CD4-positive, alpha-beta T cell treated with Interleukin-12 subunit alpha and Interleukin-12 subunit beta, for 1 hour (primary cell): ENCODE results near the gene DNAJC19.
"Not testable (repeated sequence)": the region's sequence is repeated elsewhere in the genome, so short reads cannot be mapped to it uniquely, and the experiment has no call there.

Source experiments
- DNase-seq: peaks from one replicate; pipeline ENCODE4 v3.0.0-alpha.2; 2020

Gene DNAJC19

GRCh38 chr3:180989291-180990163 is at the start of gene DNAJC19:
Gene DNAJC19 (minus strand): TSS chr3:180989736. CDS start chr3:180989602, 134 bp downstream.
- DNase-seq, result peak; percentile 93

DNA sequence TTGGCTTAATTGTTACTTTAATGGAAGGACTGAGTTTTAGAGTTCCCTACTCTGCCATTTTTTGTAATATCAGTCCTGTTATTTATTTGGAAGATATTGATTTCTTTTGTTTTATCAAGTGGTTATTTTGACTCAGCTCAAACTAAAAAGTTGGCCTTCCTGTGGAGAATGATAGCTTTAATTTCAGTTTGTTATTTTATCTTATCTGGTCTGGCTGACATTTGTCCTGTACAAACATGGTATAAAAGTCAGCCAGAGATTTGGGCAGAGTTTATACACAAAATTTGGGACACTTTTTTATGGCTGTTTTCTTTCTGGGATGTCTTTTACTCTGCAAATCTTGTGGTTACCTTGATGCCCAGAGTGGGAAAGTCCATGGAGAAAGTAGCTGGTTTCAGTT is 41.4 kb upstream of the DNAJC19 start:
- DNase-seq, result no peak

DNA sequence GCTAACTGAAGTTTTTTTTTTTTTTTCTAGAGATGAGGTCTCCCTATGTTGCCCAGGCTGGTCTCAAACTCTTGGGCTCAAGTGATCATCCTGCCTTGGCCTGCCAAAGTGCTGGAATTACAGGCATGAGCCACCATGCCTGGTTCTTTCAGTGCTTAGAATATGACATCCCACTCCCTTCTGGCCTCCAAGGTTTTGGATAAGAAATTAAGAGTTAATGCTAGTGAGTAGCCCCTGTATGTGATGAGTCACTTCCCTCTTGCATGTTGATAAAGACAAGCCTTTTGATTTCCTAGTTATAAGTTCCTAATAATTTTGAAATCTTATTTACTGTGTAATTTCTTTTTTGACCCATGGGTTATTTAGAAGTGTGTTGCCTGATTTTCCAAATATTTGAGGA is 35.7 kb upstream of the DNAJC19 start:
- DNase-seq, result no peak

DNA sequence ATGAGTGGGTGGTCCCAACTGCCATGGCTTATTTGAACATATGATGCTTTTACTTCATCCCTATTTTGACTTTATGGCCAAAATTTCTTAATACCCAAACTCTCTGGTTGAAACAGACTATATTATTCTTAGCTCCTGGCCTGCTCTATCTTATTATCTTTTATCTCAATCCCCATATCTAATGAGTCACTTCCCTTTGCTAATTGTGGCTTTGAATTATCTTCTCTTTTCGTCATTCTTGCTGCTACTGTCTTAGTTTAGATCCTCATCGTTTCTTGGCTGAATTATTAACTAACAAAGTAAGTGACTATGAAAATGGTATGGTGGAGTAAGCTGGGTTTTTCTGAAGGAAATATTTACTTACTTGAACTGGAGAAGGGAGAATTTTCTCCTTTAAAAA is 28.2 kb upstream of the DNAJC19 start:
- no peak for DNase-seq

DNA sequence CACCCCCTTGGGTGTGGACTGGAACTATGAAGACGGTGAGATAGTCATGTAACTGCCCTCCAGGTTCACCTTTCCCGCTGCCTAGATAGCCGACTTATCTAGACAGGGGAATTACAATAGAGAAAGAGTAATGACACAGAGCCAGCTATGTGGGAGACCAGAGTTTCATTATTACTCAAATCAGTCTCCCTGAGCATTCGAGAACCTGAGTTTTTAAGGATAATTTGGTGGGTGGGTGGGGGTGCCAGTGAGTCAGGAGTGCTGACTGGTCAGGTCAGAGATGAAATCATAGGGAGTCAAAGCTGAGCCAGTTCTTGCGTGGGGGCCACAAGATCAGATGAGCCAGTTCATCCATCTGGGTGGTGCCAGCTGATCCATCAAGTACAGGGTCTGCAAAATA is 19.7 kb upstream of the DNAJC19 start:
- no peak for DNase-seq

DNA sequence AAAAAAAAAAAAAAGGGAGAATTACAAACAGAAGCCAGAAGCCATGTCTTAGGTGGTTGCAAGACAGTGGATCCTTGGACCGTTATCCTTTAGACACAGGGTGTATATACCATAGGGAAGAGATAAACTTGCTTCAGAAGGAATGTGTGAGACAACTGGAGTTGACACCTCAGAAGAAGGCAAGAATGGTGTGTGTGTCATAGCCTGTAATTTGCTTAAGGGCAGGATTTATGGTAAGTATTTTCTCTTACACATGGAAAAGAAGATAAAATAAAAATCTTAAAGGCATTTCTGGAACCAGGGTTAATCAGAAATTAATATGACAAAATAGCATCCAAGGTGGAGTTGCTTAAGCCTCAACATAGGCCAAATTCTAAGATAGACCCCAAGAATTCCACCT is 19.3 kb upstream of the DNAJC19 start:
- no peak for DNase-seq

DNA sequence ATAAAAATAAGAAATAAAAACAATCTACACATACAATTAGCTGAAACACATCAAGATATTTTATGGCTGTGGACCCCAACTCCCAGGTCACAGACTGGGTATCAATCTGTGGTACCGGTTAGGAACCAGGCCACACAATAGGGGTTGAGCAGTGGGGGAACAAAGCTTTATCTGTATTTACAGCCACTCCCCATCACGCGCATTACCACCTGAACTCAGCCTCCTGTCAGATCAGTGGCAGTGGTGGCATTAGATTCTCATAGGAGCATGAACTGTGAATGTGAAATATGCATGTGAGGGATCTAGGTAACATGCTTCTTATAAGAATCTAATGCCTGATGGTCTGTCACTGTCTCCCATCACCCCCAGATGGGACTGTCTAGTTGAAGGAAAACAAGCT is 17.7 kb upstream of the DNAJC19 start:
- DNase-seq, result no peak

DNA sequence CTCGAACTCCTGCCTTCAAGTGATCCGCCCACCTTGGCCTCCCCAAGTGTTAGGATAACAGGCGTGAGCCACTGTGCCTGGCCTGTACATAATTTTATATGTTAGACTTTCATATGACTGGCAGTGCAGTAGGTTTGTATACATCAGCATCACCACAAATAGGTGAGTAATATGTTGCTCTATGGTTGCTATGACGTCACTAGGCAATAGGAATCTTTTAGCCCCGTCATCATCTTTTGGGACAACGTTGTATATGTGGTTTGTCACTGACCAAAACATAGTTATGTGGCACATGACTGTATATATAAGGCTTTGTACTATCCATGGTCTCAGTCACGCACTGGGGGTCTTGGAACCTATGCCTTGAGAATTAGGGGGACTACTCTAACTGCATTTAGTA is 17.0 kb upstream of the DNAJC19 start:
- DNase-seq, result no peak

DNA sequence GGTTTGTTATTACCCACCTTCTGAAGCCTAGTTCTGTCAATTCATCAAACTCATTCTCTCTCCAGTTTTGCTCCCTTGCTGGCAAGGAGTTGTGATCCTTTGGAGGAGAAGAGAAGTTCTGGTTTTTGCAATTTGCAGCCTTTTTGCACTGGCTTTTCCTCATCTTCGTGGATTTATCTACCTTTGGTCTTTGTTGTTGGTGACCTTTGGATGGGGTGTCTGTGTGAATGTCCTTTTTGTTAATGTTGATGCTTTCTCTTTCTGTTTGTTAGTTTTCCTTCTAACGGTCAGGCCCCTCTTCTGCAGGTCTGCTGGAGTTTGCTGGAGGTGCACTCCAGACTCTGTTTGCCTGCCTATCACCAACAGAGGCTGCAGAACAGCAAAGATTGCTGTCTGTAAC is 13.9 kb upstream of the DNAJC19 start:
- not testable (repeated sequence) for DNase-seq

DNA sequence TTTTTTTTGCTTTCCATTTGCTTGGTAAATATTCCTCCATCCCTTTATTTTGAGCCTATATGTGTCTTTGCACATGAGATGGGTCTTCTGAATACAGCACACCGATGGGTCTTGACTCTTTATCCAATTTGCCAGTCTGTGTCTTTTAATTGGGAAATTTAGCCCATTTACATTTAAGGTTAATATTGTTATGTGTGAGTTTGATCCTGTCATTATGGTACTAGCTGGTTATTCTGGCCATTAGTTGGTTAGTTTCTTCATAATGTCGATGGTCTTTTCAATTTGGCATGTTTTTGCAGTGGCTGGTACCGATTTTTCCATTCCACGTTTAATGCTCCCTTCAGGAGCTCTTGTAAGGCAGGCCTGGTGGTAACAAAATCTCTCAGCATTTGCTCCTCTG is 12.8 kb upstream of the DNAJC19 start:
- DNase-seq, result not testable (repeated sequence)

- no peak for DNase-seq
Observed at GRCh38 chr3:180996415-180996932, 6.9 kb upstream of the DNAJC19 start.

DNA sequence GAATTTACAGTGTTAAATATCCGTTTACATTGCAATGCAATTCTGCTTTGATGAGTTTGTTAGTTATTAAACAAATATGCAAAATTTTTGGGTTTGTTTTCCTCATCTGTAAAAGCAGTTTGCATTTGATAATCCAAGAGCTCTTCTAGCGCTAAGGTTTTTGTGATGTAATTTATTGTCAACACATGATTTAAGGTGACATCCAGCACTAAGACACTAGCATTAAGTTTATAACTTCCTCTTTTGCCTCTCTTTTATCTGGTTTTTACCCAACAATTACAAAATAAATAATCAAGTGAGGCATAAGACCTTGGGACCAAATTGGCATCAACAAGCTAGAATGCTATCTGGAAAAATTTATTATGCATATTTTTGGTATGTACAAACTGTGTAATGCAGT is 969 bp upstream of the DNAJC19 start:
- DNase-seq, result no peak

GRCh38 chr3:180987344-180987743 is 2.2 kb downstream of the DNAJC19 start:
- no peak for DNase-seq

DNA sequence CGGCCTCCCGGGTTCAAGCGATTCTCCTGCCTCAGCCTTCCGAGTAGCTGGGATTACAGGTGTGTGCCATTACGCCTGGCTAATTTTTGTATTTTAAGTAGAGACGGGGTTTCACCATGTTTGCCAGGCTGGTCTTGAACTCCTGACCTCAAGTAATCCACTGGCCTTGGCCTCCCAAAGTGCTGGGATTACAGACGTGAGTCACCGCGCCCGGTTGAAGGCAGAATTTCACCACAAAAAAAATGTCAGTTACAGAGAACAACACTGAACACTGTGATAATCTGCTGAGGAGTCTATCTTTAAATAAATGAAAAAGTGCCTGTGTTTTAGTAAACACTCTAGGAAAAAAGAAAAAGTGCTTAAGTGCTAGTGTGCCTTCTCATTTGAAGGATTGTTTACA is 3.2 kb downstream of the DNAJC19 start:
- DNase-seq, result not testable (repeated sequence)

DNA sequence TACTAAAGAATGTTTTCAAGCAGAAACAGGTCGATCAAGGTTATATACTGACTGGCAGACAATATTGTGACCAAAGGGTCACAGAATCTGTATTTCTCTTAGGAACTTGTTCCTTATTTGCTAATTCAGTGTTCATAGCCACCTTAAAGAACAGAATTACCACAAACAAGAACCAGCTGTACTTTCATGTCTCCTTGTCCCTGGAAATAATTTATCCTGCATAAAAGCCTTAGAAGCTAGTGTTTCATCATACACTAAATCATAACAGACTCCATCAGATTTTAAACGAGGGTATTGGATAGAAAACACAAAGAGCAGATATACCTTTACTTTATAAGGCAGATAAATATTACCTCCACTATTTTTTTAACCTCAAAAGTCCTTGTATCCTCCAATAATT is 6.4 kb downstream of the DNAJC19 start:
- DNase-seq, result no peak

GRCh38 chr3:180981912-180982311 is 7.6 kb downstream of the DNAJC19 start:
- DNase-seq, result no peak

- DNase-seq, result no peak
Observed at GRCh38 chr3:180980611-180981010, 8.9 kb downstream of the DNAJC19 start.

- no peak for DNase-seq
Observed at GRCh38 chr3:180979961-180980360, 9.6 kb downstream of the DNAJC19 start.

DNA sequence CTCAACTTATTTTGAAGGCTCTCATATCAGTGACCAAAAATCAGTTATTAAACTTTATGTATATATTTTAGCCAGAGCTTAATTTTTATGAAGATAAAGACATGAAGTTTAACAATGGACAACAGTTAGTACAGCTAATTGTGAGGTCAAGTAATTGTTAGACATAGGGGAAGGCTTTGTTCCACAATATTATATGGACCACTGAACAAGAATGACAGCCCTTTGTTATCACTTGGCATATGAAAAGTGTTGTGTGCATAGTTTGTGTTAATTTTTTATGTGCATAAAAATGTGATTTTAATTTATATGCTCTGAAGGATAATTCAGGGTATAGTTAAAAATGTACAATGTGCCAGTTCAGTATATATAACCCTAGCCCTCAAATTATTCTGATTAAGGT is 12.0 kb downstream of the DNAJC19 start:
- DNase-seq, result no peak

- DNase-seq, result no peak
Observed at GRCh38 chr3:180974286-180974685, 15.2 kb downstream of the DNAJC19 start.

GRCh38 chr3:180973543-180973942 is 16.0 kb downstream of the DNAJC19 start:
- DNase-seq, result no peak

DNA sequence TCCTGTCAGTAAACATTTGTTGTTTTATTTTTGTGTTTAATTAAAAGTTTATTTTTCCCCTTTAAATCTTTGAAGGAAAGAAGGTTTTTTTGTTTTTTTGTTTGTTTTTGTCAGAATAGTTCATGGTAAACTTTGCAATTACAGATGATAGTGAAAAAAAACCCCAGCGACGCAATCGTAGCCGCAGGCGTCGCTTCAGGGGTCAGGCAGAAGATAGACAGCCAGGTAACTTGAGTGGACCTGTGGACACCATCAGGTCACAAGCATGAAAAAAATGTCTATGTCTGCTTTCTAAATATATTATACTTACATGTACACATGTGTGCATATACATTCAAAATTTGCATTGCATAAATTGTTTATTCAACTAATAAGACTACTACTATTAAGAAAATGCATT is 18.6 kb downstream of the DNAJC19 start:
- DNase-seq, result no peak

DNA sequence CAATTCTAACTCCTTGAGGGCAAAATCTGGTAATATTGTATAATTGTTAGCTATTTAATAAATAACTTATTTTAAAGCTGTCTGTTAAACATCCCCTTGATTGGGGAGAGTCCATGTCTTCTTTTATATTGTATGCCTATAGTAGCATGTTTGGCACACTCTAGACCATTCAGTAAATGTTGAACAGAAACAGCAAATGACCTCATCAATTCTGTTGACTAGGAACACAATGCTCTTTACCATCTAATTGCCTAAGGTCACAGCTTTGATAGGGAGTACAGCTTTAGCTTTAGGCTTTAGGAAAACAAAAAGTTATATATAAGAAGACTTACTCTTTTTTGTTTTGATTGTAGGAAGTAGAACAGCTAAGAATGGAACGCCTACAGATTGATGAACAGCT is 27.0 kb downstream of the DNAJC19 start:
- DNase-seq, result no peak

DNA sequence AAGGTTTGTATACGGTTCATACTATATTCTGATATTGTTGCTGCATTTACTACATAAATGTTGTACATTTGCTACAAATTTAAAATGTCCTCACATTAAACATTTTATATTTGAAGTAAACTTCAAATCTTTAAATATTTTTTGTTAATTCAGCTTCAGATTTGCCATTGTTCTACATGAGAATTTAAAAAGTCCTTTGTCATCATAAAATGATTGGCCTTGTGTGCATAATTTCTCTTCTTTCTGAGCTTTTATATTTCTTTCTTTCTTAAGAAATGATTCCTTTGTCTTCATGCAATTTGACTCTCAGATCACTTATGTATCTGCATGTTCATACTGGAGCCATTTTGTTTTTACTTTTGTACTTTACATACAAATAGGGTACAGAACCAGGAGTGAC is 28.0 kb downstream of the DNAJC19 start:
- DNase-seq, result no peak

DNA sequence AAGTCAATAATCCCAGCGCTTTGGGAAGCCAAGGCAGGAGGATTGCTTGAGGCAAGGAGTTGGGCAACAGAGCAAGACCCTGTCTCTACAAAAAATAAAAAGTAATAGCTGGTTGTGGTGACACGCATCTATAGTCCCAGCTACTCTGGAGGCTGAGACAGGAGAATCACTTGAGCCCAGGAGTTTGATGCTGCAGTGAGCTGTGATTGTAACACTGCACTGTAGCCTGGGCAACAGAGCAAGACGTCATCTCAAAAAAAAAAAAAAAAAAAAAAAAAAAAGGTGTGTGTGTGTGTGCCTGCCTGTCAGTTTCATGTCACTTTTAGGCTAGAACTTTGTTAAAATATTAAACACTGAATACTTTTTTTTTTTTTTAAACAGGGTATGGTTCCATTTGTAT is 28.4 kb downstream of the DNAJC19 start:
- no peak for DNase-seq
